ENCODE measurements around the gene SYNGAP1. TPM values are rescaled to one million over a fixed set of nuclear protein-coding genes. Genes with fewer than 3 reads are reported as not detected.
A peak's percentile ranks its signal among the peaks of the same experiment; 100 is the strongest.

SYNGAP1 gene
- total and polyA plus RNA-seq, 8 donors = 0.58 to 78.8 (median 5.1) TPM

- peak overlapping the region; percentile 95 to 99 (median 99) for H3K27ac ChIP-seq
- no peak for TF ChIP-seq CTCF (IDR thresholded peaks at IDR 0.05)
- TF ChIP-seq POLR2AphosphoS5 (IDR thresholded peaks at IDR 0.05) = no peak
- no peak for TF ChIP-seq POLR2A (IDR thresholded peaks at IDR 0.05)
- no peak for TF ChIP-seq EP300 (IDR thresholded peaks at IDR 0.05)
- H3K27me3 ChIP-seq = no peaks in the 10 kb centered on the region
- H3K4me1 ChIP-seq = peaks cover 21 to 63% (median 52%) of the 10 kb centered on the region in 4 donors
- peak overlapping the region; percentile 94 to 100 (median 98) for H3K4me3 ChIP-seq
- DNase-seq = no peak
- H3K36me3 ChIP-seq = peaks cover 32 to 45% (median 44%) of the 10 kb centered on the region in 4 donors
- 43 to 56% (median 49%) methylated on average over 6 of the region's 6 CpGs for WGBS, 5 donors
- intact Hi-C loops (cut with DNase I; ENCODE audit: low total_unique reads) = no loop called here
- no peaks in the 10 kb centered on the region for H3K9me3 ChIP-seq
Measured at GRCh38 chr6:33411632-33412005, 8.2 kb upstream of the SYNGAP1 start.

GRCh38 chr6:33412140-33413009 lies 7.5 kb upstream of the SYNGAP1 start:
- no peak for DNase-seq
- Histone ChIP-seq H3K4me1 (peaks cover 29 to 71% (median 59%) of the 10 kb centered on the region in 4 donors), H3K27ac (peak overlapping the region; percentile 29 to 99 (median 99)), H3K9me3 (no peaks in the 10 kb centered on the region), H3K36me3 (peaks cover 32 to 46% (median 44%) of the 10 kb centered on the region in 4 donors), H3K27me3 (no peaks in the 10 kb centered on the region), H3K4me3 (peak overlapping the region in 3 of 4 donors; percentile 94 to 100 (median 98))
- WGBS, 5 donors = 77 to 91% (median 87%) methylated on average over 7 to 10 of the region's 10 CpGs
- intact Hi-C loops (cut with DNase I; ENCODE audit: low total_unique reads) = no loop called here
- TF ChIP-seq POLR2A (IDR thresholded peaks at IDR 0.05) = no peak
- no peak for TF ChIP-seq EP300 (IDR thresholded peaks at IDR 0.05)
- no peak for TF ChIP-seq POLR2AphosphoS5 (IDR thresholded peaks at IDR 0.05)
- TF ChIP-seq CTCF (IDR thresholded peaks at IDR 0.05) = no peak

GRCh38 chr6:33413241-33414120 lies 6.4 kb upstream of the SYNGAP1 start:
- H3K9me3 ChIP-seq = no peaks in the 10 kb centered on the region
- DNase-seq = no peak
- intact Hi-C loops (cut with DNase I; ENCODE audit: low total_unique reads) = no loop called here
- H3K27me3 ChIP-seq = no peaks in the 10 kb centered on the region
- WGBS, 5 donors = 76 to 88% (median 80%) methylated on average over 14 of the region's 14 CpGs
- H3K27ac ChIP-seq = peak overlapping the region in 2 of 5 donors; percentile 13 to 99
- no peak for TF ChIP-seq EP300 (IDR thresholded peaks at IDR 0.05)
- no peak for TF ChIP-seq CTCF (IDR thresholded peaks at IDR 0.05)
- TF ChIP-seq POLR2AphosphoS5 (IDR thresholded peaks at IDR 0.05) = no peak
- TF ChIP-seq POLR2A (IDR thresholded peaks at IDR 0.05) = no peak
- no peak overlapping the region for H3K4me3 ChIP-seq
- peaks cover 32 to 46% (median 44%) of the 10 kb centered on the region in 4 donors for H3K36me3 ChIP-seq
- H3K4me1 ChIP-seq = peaks cover 34 to 76% (median 64%) of the 10 kb centered on the region in 4 donors

All from stomach (tissue), 9 donors.